Prostate gland (tissue), 2 donors: Measurements from ENCODE around the gene KIAA0825. TPM values are rescaled to one million over a fixed set of nuclear protein-coding genes. Genes with fewer than 3 reads are reported as not detected.

Source experiments
- DNase-seq: peaks from one replicate; pipeline ENCODE4 v3.0.0-alpha.2; 2019; ENCODE audit warnings: low spot score
- H3K27ac ChIP-seq, 2 donors: fragments of 200-600 bp; sonication (generic); 2 replicates each; pipeline ENCODE4 v1.5.1; 2017 to 2019
- H3K27me3 ChIP-seq: fragments of 200-600 bp; sonication (generic); replicated peaks from 2 replicates; pipeline ENCODE4 v1.5.1; 2019; ENCODE audit not compliant: insufficient read depth
- H3K36me3 ChIP-seq, 2 donors: fragments of 200-600 bp; sonication (generic); 1 replicate in 1 of 2; 2 replicates in 1 of 2; pipeline versions ENCODE4 v1.5.1 to v1.8.1; 2017 to 2019
- H3K4me1 ChIP-seq: fragments of 200-600 bp; sonication (generic); replicated peaks from 2 replicates; pipeline ENCODE4 v1.5.1; 2019
- H3K4me3 ChIP-seq, 2 donors: fragments of 200-600 bp; sonication (generic); 2 replicates each; pipeline ENCODE4 v1.5.1; 2017 to 2019
- H3K9me3 ChIP-seq: fragments of 200-600 bp; sonication (generic); 2 replicates; pipeline ENCODE4 v1.5.1; 2017
- CTCF ChIP-seq, 4 experiments: fragments of 200-600 bp in 2 of 4; fragments of 450-650 bp in 2 of 4; sonication (generic) in 2 of 4; IDR thresholded peaks; 1 replicate in 3 of 4; 2 replicates in 1 of 4; pipeline ENCODE4 v1.5.1; 2016 to 2019; ENCODE audit warnings: antibody characterized with exemption in 4 of 4, mild to moderate bottlenecking in 2 of 4, moderate library complexity in 2 of 4
- POLR2A ChIP-seq: fragments of 450-650 bp; IDR thresholded peaks from one replicate; pipeline ENCODE4 v1.6.1; 2016; ENCODE audit warnings: antibody characterized with exemption, mild to moderate bottlenecking
- POLR2AphosphoS5 ChIP-seq: sonication (generic); formaldehyde crosslinking; IDR thresholded peaks from one replicate; pipeline ENCODE4 v1.6.1; 2017; ENCODE audit warnings: antibody characterized with exemption
- WGBS: methylation state at CpG from one replicate; pipeline ENCODE4 v1.1.5; 2018; 5-methylcytosine and 5-hydroxymethylcytosine counted together
- intact Hi-C: fragments of 100-400 bp; cut with DNase I; formaldehyde crosslinking; loops from one replicate; pipeline ENCODE4 v1.14.2; 2022
- total RNA-seq, 2 donors: library from RNA; depleted of rRNA; stranded (reverse); fragments of >200 nt; gene quantifications; one replicate each; pipeline ENCODE4 v1.1.0, GENCODE V29; 2016

Gene KIAA0825
- total RNA-seq, 2 donors from 2014 or later: 3.9 to 4.1 TPM

DNA sequence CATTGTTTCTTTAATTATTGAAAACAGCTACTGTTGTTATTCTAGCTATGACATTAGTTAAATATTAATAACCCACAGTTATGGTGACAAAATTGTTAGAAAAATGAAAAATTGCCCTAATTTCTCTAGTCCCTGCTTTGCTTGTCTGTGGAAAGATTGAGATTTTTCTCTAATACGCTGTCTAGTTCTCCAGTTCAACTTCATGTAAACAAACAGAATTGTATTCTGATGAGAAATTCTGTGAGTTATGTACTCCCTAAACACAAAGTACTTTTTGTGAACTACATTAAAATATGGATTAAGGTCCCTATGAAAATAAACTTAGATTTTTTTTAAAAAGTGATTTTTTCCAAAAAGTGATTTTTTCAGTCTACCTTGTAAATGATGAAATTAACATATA is 8.8 kb upstream of the KIAA0825 start:
- Histone ChIP-seq H3K4me1 (no peaks in the 10 kb centered on the region), H3K36me3 (no peaks in the 10 kb centered on the region), H3K4me3 (no peak overlapping the region), H3K9me3 (no peaks in the 10 kb centered on the region), H3K27ac (no peak overlapping the region), H3K27me3 (no peaks in the 10 kb centered on the region)
- 87% methylated on average over 1 of the region's 1 CpG for WGBS
- TF ChIP-seq CTCF (IDR thresholded peaks at IDR 0.05) (no peak), POLR2A (no peak), POLR2AphosphoS5 (no peak)
- no peak for DNase-seq
- intact Hi-C loops: no loop called here

GRCh38 chr5:94623877-94624276 is 5.5 kb upstream of the KIAA0825 start:
- Histone ChIP-seq H3K36me3 (no peaks in the 10 kb centered on the region), H3K27ac (no peak overlapping the region), H3K27me3 (no peaks in the 10 kb centered on the region), H3K9me3 (no peaks in the 10 kb centered on the region), H3K4me1 (no peaks in the 10 kb centered on the region), H3K4me3 (no peak overlapping the region)
- TF ChIP-seq CTCF (IDR thresholded peaks at IDR 0.05) (no peak), POLR2AphosphoS5 (no peak), POLR2A (no peak)
- intact Hi-C loops: no loop called here
- 85% methylated on average over 2 of the region's 2 CpGs for WGBS
- DNase-seq: no peak

DNA sequence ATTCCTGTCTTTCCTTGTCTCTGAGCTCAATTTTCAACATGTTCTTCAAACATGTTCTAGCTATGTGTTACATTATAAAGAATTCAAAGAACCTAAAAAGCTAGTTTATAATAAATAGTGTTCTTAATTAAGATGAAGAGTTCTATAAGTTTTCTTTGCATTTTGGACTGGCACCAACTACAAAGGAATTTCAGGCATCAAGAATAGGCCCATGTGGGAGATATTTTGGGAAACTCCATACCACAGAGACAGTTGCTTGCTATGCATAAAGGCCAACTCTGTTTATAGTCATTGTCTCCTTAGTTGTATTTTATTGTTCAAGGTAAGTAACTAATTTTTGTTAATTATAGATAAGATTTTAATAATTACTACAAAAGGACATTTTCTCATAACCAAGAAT is 4.6 kb upstream of the KIAA0825 start:
- Histone ChIP-seq H3K9me3 (no peaks in the 10 kb centered on the region), H3K27ac (no peak overlapping the region), H3K4me1 (no peaks in the 10 kb centered on the region), H3K27me3 (no peaks in the 10 kb centered on the region), H3K36me3 (no peaks in the 10 kb centered on the region), H3K4me3 (no peak overlapping the region)
- no peak for DNase-seq
- no peak for TF ChIP-seq POLR2A
- TF ChIP-seq CTCF (IDR thresholded peaks at IDR 0.05): no peak
- no peak for TF ChIP-seq POLR2AphosphoS5
- intact Hi-C loops: no loop called here

- intact Hi-C loops: no loop called here
Measured at GRCh38 chr5:94621763-94622162, 3.4 kb upstream of the KIAA0825 start.

GRCh38 chr5:94620256-94620655 is 1.9 kb upstream of the KIAA0825 start:
- Histone ChIP-seq H3K4me3 (no peak overlapping the region), H3K36me3 (no peaks in the 10 kb centered on the region), H3K4me1 (no peaks in the 10 kb centered on the region), H3K27me3 (no peaks in the 10 kb centered on the region), H3K9me3 (no peaks in the 10 kb centered on the region), H3K27ac (no peak overlapping the region)
- 93% methylated on average over 5 of the region's 5 CpGs for WGBS
- intact Hi-C loops: no loop called here
- no peak for TF ChIP-seq CTCF (IDR thresholded peaks at IDR 0.05)
- no peak for TF ChIP-seq POLR2AphosphoS5
- TF ChIP-seq POLR2A: no peak
- no peak for DNase-seq

More at GRCh38 chr5:94621763-94622162, 3.4 kb upstream of the KIAA0825 start:
- Histone ChIP-seq H3K4me3 (no peak overlapping the region), H3K4me1 (no peaks in the 10 kb centered on the region), H3K27me3 (no peaks in the 10 kb centered on the region), H3K9me3 (no peaks in the 10 kb centered on the region), H3K27ac (no peak overlapping the region), H3K36me3 (no peaks in the 10 kb centered on the region)
- no peak for DNase-seq
- no peak for TF ChIP-seq POLR2AphosphoS5
- WGBS: 74% methylated on average over 5 of the region's 5 CpGs
